HepG2 (cell line): ENCODE data around the gene TAGAP. TPM values are rescaled to one million over a fixed set of nuclear protein-coding genes. Genes with fewer than 3 reads are reported as not detected.
A peak's percentile ranks its signal among the peaks of the same experiment; 100 is the strongest.

ENCODE experiments used
- ARNTL ChIP-seq: sonication (generic); formaldehyde crosslinking; IDR thresholded peaks from 2 replicates; pipeline ENCODE4 v1.4.0; 2020; ENCODE audit warnings: mild to moderate bottlenecking, missing genetic modification reagents
- CENPT ChIP-seq: sonication (generic); formaldehyde crosslinking; IDR thresholded peaks from 2 replicates; pipeline ENCODE4 v1.8.0; 2022; ENCODE audit warnings: low read depth, mild to moderate bottlenecking, moderate library complexity, missing genetic modification reagents
- EED ChIP-seq: sonication (generic); formaldehyde crosslinking; IDR thresholded peaks from 2 replicates; pipeline ENCODE4 v1.5.0; 2020; ENCODE audit warnings: mild to moderate bottlenecking, missing genetic modification reagents
- ELF4 ChIP-seq: sonication (generic); formaldehyde crosslinking; IDR thresholded peaks from 2 replicates; pipeline ENCODE4 v1.5.0; 2020; ENCODE audit warnings: missing genetic modification reagents, mild to moderate bottlenecking, moderate library complexity, borderline replicate concordance
- HDAC6 ChIP-seq: fragments of 200-600 bp; sonication (generic); IDR thresholded peaks from 2 replicates; pipeline ENCODE4 v1.7.0; 2017; ENCODE audit warnings: mild to moderate bottlenecking, antibody characterized with exemption, low read length, low read depth
- HES4 ChIP-seq: sonication (generic); formaldehyde crosslinking; IDR thresholded peaks from 2 replicates; pipeline ENCODE4 v1.9.0; 2021; ENCODE audit warnings: mild to moderate bottlenecking, missing genetic modification reagents, borderline replicate concordance
- HMG20B ChIP-seq: conservative IDR thresholded peaks from 2 replicates; pipeline ENCODE4 v1.6.1; 2016; ENCODE audit warnings: missing genetic modification reagents, missing compliant biosample characterization
- HOXA9 ChIP-seq: sonication (generic); formaldehyde crosslinking; IDR thresholded peaks from 2 replicates; pipeline ENCODE4 v1.8.1; 2022; ENCODE audit warnings: missing genetic modification reagents, mild to moderate bottlenecking, moderate library complexity, borderline replicate concordance
- MAZ ChIP-seq, 2 experiments: sonication (generic) in 1 of 2; formaldehyde crosslinking in 1 of 2; IDR thresholded peaks; 2 replicates each; pipeline versions ENCODE4 v1.5.0 to v1.6.1; 2012 to 2020; ENCODE audit warnings: low read depth in 2 of 2, mild to moderate bottlenecking in 2 of 2, borderline replicate concordance in 1 of 2, improper control_type of control experiment in 1 of 2, low read length in 1 of 2, missing genetic modification reagents in 1 of 2, moderate library complexity in 1 of 2
- MTF1 ChIP-seq: sonication (generic); formaldehyde crosslinking; IDR thresholded peaks from 2 replicates; pipeline ENCODE4 v1.5.0; 2020; ENCODE audit warnings: missing genetic modification reagents
- MXD3 ChIP-seq: IDR thresholded peaks from 2 replicates; pipeline ENCODE4 v1.6.1; 2016; ENCODE audit warnings: mild to moderate bottlenecking, missing biosample characterization, missing genetic modification reagents
- NR2F2 ChIP-seq: IDR thresholded peaks from 2 replicates; pipeline ENCODE4 v1.6.1; 2012; ENCODE audit warnings: low read depth, inconsistent platforms, borderline replicate concordance
- RARA ChIP-seq: IDR thresholded peaks from 2 replicates; pipeline ENCODE4 v1.6.1; 2016; ENCODE audit warnings: missing genetic modification reagents, missing compliant biosample characterization
- RXRB ChIP-seq: IDR thresholded peaks from 2 replicates; pipeline ENCODE4 v1.6.1; 2016; ENCODE audit warnings: borderline replicate concordance, missing genetic modification reagents, missing compliant biosample characterization
- THAP9 ChIP-seq: sonication (generic); formaldehyde crosslinking; IDR thresholded peaks from 2 replicates; pipeline ENCODE4; 2020; ENCODE audit warnings: missing genetic modification reagents, mild to moderate bottlenecking, borderline replicate concordance
- WIZ ChIP-seq: sonication (generic); formaldehyde crosslinking; IDR thresholded peaks from 2 replicates; pipeline ENCODE4 v1.5.1; 2020; ENCODE audit warnings: mild to moderate bottlenecking, missing genetic modification reagents
- ZFP62 ChIP-seq: sonication (generic); formaldehyde crosslinking; IDR thresholded peaks from 2 replicates; pipeline ENCODE4 v1.4.0; 2020; ENCODE audit warnings: missing genetic modification reagents
- ZMYM3 ChIP-seq: sonication (generic); formaldehyde crosslinking; IDR thresholded peaks from 2 replicates; pipeline ENCODE4 v1.5.1; 2020; ENCODE audit warnings: mild to moderate bottlenecking, missing genetic modification reagents
- ZNF460 ChIP-seq: sonication (generic); formaldehyde crosslinking; IDR thresholded peaks from 2 replicates; pipeline ENCODE4 v1.5.1; 2020; ENCODE audit warnings: missing genetic modification reagents, mild to moderate bottlenecking, borderline replicate concordance
- ZNF761 ChIP-seq: sonication (generic); formaldehyde crosslinking; conservative IDR thresholded peaks from 2 replicates; pipeline ENCODE4 v1.4.0; 2020; ENCODE audit warnings: mild to moderate bottlenecking, missing genetic modification reagents
- ZNF792 ChIP-seq: IDR thresholded peaks from 2 replicates; pipeline ENCODE4 v1.6.1; 2016
- polyA plus RNA-seq, 8 experiments: library from polyadenylated mRNA; depleted of rRNA in 3 of 8; stranded (reverse) in 7 of 8; unstranded in 1 of 8; fragments of >200 nt; fragmentation: Illumina TruSeq in 4 of 8; extraction: Trizol in 4 of 8; gene quantifications; 2 replicates each; pipeline versions ENCODE4 v1.2.1 to v1.2.3, GENCODE V29; 2011 to 2016; ENCODE audit warnings: low read depth in 4 of 8, missing spikeins in 1 of 8, mixed read lengths in 1 of 8; ENCODE audit not compliant: insufficient read depth in 1 of 8
- total RNA-seq, 5 experiments: library from RNA; depleted of rRNA; stranded (reverse); fragments of >200 nt; fragmentation: Illumina TruSeq; extraction: Trizol; gene quantifications; 2 replicates each; pipeline ENCODE4 v1.2.3, GENCODE V29; 2016; ENCODE audit warnings: low read depth in 1 of 5
- TF ChIP-seq, protein P1 (sequence below): sonication (generic); formaldehyde crosslinking; IDR thresholded peaks from 2 replicates; pipeline ENCODE4 v1.5.0; 2020; ENCODE audit warnings: mild to moderate bottlenecking, missing genetic modification reagents, borderline replicate concordance

Gene TAGAP
- total and polyA plus RNA-seq, 2 of the 13 experiments (the other 11 are each of a cell fraction or from before 2014, with no cell fraction given): not detected

DNA sequence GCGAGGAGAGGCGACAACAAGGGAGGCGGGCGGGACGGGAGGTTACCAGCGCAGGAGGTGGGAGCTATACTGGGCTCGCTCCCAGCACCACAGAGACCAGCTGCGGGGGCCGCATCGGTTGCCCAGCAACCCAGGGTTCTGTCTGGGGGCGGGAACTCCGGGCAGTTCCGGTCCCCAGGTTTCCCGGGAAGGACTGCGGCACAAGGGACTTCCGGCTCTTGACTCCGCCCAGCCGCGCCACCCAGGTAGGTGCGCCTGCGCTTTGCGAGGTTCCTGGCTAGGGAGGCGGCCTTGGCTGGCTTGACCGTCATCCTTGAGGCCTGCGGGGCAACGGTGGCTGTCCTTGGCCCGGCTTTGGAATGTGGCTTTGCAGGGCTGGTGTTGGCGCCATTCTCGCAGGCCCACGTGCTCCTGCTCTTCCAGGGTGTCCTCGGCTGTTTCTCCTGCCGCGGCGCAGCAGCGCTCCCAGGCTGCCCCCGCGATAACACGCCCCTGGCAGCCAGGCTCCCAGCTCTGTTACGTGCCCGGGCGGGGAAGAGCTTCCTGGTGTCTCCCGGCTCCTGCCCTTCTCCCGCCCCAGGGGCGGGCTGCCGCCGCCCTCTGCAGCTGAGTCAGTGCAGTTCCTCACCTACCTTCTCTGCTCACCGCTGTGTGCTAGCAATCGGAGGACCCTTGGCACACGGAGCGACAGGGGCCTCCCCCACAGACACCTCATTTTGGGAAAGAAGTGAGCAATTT lies 45.0 kb downstream of the TAGAP start, which contains the start of gene RSPH3 (continued):
- peak; percentile 77; the same call in 1 of the 2 replicates for TF ChIP-seq MAZ (IDR thresholded peaks at IDR 0.05; ENCODE audit: borderline replicate concordance, low read depth, low read length)
- peak; percentile 99 for TF ChIP-seq MAZ (CRISPR knock-in tag; IDR thresholded peaks at IDR 0.05; ENCODE audit: low read depth)
- peak; percentile 34; the same call in 1 of the 2 replicates for TF ChIP-seq HMG20B (CRISPR knock-in tag)
- peak; percentile 82 for TF ChIP-seq RXRB (CRISPR knock-in tag)
- TF ChIP-seq ZNF792 (CRISPR knock-in tag): peak; percentile 95; the same call in 1 of the 2 replicates
- no peak for TF ChIP-seq ZFP62 (CRISPR knock-in tag)
- peak; percentile 98 for TF ChIP-seq WIZ
- no peak for TF ChIP-seq HDAC6
- peak; percentile 97 for TF ChIP-seq THAP9 (CRISPR knock-in tag)
- TF ChIP-seq CENPT (CRISPR knock-in tag): peak; percentile 94
- TF ChIP-seq RARA (CRISPR knock-in tag): peak; percentile 76
- TF ChIP-seq ARNTL (CRISPR knock-in tag): peak; percentile 87
- peak; percentile 70; the same call in 1 of the 2 replicates for TF ChIP-seq ZMYM3 (CRISPR knock-in tag)
- peak; percentile 99 for TF ChIP-seq ELF4 (CRISPR knock-in tag)
- peak; percentile 99 for TF ChIP-seq HES4 (CRISPR knock-in tag)
- TF ChIP-seq, protein P1, sequence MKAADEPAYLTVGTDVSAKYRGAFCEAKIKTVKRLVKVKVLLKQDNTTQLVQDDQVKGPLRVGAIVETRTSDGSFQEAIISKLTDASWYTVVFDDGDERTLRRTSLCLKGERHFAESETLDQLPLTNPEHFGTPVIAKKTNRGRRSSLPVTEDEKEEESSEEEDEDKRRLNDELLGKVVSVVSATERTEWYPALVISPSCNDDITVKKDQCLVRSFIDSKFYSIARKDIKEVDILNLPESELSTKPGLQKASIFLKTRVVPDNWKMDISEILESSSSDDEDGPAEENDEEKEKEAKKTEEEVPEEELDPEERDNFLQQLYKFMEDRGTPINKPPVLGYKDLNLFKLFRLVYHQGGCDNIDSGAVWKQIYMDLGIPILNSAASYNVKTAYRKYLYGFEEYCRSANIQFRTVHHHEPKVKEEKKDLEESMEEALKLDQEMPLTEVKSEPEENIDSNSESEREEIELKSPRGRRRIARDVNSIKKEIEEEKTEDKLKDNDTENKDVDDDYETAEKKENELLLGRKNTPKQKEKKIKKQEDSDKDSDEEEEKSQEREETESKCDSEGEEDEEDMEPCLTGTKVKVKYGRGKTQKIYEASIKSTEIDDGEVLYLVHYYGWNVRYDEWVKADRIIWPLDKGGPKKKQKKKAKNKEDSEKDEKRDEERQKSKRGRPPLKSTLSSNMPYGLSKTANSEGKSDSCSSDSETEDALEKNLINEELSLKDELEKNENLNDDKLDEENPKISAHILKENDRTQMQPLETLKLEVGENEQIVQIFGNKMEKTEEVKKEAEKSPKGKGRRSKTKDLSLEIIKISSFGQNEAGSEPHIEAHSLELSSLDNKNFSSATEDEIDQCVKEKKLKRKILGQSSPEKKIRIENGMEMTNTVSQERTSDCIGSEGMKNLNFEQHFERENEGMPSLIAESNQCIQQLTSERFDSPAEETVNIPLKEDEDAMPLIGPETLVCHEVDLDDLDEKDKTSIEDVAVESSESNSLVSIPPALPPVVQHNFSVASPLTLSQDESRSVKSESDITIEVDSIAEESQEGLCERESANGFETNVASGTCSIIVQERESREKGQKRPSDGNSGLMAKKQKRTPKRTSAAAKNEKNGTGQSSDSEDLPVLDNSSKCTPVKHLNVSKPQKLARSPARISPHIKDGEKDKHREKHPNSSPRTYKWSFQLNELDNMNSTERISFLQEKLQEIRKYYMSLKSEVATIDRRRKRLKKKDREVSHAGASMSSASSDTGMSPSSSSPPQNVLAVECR (CRISPR knock-in tag): peak; percentile 99
- TF ChIP-seq ZNF460 (CRISPR knock-in tag): peak; percentile 70; the same call in 1 of the 2 replicates
- no peak for TF ChIP-seq MTF1
- TF ChIP-seq EED: peak; percentile 98
- TF ChIP-seq NR2F2: 0 out of 2 replicates have a peak, but pooled peaks have one; percentile 12
- peak; percentile 99 for TF ChIP-seq ZNF761 (CRISPR knock-in tag)
- TF ChIP-seq MXD3 (CRISPR knock-in tag): peak; percentile 98
- TF ChIP-seq HOXA9: no peak
